GM04503 (cell line): ENCODE data around the gene ZNF302.
"Not testable (repeated sequence)": the region's sequence is repeated elsewhere in the genome, so short reads cannot be mapped to it uniquely, and the experiment has no call there.

Source experiments
- DNase-seq: peaks from one replicate; pipeline ENCODE4 v3.0.0-alpha.2; 2012; ENCODE audit warnings: low read depth

ZNF302 gene

GRCh38 chr19:34677386-34678084, at the start of gene ZNF302:
Gene ZNF302 (plus strand): TSS chr19:34677678. CDS start chr19:34678805, 1,127 bp downstream.
- DNase-seq = peak; percentile 83

GRCh38 chr19:34633802-34634201, 43.7 kb upstream of the ZNF302 start:
- no peak for DNase-seq

- peak; percentile 5 for DNase-seq
Measured at GRCh38 chr19:34639491-34640085, 37.9 kb upstream of the ZNF302 start.

DNA sequence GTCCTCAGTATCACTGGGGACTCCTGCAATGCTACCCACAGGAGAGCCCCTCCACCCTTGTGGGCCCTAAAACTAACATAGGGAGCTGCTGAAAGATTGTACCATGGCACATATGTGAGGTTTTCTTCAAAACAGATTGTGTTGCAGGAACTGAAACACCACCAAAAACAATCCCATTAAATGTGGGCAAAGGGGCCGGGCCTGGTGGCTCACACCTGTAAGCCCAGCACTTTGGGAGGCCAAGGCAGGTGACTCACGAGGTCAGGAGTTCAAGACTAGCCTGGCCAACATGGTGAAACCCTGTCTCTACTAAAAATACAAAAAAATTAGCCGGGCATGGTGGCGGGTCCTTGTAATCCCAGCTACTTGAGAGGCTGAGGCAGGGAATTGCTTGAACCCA, 35.2 kb upstream of the ZNF302 start:
- no peak for DNase-seq

DNA sequence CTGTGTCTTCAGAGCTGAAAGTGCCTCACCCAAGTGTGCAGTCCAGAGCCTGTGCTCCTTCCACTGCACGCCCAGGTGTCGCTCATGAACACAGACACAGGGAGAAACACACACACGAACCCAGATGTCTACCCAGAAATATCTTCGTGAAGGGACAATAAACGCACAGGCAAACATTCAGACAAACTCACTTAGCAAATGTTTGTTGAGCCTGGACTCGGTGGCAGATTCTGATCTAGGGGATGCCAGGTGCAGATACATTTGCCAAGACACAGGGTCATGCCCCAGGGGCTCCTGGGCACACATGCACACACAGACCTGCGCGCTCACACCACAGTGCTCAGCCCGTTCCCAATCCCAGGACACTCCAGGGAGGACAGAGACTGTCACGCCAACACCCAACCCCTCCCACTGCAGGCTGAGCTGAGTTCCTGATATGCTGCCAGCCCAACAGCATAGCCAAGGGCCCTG, 32.5 kb upstream of the ZNF302 start:
- no peak for DNase-seq

DNA sequence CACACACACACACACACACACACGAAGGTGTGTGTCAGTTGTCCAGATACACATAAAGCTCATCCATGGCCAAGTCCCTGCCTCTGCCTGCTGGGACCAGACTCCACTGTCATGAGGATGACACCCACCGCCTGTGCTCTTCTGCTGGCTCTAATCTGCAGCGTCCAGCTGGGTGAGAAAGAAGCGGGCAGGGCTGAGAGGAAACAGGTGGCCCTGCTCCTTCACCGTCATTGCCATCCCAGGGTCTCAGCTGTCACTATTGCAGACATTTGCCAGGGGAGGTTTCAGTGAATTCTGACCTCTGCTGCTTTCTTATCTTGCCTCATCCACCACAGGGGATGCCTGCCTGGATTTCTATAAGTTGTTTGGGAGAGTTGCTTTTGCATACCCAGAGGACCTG, 31.9 kb upstream of the ZNF302 start:
- DNase-seq = no peak

DNA sequence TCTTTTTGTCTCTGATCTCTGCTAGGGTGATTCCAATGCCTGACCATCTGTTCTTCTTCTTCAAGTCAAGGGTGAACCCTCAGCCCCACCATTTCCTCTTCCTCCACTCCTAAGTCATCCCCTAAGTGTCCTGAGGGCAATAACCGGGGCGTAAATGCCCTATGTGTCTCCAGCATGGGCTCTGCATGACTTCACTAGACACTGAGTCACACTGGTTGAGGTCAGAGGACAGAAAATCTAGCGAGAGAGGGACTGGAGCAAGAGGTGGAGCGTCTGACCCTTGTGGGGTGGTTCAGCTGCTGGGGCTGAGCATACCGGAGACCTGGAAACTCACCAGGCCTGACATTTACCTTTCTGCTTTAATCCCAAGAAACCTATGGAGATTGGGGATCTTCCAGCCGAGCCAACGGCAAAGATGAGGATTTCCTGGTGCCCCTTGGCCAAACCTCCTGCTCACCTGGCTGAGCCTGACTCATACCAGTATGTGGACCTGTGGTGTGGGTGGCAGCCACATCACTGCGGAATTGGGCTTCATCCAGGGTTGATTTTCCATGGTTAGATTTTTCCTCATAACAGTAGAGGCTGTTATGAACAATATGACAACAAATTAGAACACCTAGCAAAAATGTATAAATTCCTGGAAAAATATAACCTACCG, 27.5 kb upstream of the ZNF302 start:
- no peak for DNase-seq

- no peak for DNase-seq
Measured at GRCh38 chr19:34651747-34652146, 25.7 kb upstream of the ZNF302 start.

DNA sequence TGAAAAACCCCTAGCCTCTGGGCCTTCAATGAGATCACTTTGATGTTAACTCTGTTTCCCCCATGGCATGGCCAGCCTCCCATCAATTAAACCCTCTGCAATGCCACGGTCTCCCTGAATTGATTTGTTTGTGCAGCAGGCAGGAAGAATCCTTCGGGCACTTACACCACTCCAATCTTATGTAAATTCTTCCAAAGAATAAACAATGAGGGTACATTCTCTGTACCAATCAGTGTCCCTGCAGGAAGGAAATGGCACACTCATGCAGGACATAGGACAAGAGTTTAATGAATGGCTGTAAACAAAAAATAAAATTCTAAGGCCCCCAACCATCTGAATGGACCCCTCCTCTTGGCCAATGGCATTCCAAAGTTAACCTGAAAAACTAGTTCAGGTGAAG, 22.7 kb upstream of the ZNF302 start:
- DNase-seq = no peak

DNA sequence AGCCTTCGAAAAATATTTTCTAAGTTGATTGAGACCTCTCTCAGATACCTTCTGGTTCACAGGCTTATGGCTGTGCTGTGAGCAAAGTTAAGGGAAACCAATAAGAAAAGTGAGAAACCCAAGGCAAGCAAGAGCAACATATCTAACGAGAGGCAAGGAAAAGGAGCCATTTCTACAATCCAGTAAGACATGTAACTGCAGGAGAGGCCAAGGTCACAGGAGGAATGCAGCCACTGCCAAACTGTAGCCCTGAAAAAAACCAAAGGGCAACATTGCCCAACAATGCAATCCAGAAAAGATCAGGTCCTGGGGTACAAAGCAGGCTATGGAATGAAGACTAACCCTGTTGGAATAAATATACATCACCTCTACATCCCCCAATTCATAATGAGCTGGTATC, 21.8 kb upstream of the ZNF302 start:
- DNase-seq = no peak

DNA sequence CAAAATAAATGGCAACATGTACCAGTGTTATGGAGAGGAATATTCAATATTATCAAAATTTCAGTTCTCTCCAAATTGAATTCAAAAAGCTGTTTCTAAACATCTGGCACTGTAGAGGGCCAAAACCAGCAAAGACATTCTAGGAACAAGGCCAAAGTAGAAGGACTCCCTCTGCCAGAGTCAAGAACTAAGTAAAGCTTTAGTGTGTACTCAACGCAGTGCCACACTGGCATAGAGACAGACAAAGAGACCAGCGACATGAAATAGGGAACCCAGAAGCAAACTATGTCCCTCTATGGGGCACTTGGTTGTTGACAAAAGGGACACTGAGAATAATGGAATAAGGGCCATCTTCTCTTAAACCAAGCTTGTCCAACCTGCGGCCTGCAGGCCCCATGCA, 16.1 kb upstream of the ZNF302 start:
- no peak for DNase-seq

DNA sequence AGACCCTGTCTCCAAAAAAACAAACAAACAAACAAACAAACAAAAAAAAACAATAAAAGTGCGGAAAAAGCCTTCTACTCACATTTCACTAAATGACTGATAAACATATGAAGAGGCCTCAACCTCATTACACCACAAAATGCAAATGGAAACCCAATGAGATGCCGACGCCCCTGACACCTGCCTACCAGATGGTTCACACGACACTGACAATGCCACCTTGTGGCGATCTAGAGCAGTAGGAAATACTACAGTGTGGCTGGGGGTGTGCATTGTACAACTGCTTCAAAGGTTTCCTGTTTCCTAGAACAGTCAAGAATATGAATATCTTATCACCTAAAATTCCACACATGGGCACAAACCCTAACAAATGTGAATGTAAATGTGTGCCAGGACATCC, 14.6 kb upstream of the ZNF302 start:
- no peak for DNase-seq

- no peak for DNase-seq
Measured at GRCh38 chr19:34664168-34664567, 13.3 kb upstream of the ZNF302 start.

GRCh38 chr19:34664870-34665269, 12.6 kb upstream of the ZNF302 start:
- no peak for DNase-seq

DNA sequence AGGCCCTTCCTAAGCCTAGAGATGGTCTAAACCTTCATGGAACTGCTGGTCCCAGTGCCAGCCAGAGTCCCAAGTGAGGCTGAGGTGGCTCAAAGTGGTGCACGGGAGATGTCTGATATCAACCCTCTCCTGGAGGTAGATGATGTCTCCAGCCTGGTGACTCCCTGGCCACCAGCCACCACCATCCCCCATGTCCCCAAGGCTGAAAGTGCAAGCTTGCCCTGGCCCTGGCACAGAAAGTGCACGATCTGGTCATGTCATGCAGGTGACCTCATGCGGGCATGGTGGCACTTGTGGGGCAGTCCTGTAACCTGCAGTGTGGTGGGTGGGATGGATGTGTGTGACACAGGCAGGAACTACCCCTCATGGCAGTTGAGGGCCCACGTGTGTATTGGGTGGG, 12.2 kb upstream of the ZNF302 start:
- DNase-seq = not testable (repeated sequence)

- no peak for DNase-seq
Measured at GRCh38 chr19:34666200-34666957, 11.1 kb upstream of the ZNF302 start.

- DNase-seq = no peak
Measured at GRCh38 chr19:34666958-34667265, 10.6 kb upstream of the ZNF302 start.

- no peak for DNase-seq
Measured at GRCh38 chr19:34667349-34668076, 10.0 kb upstream of the ZNF302 start.

DNA sequence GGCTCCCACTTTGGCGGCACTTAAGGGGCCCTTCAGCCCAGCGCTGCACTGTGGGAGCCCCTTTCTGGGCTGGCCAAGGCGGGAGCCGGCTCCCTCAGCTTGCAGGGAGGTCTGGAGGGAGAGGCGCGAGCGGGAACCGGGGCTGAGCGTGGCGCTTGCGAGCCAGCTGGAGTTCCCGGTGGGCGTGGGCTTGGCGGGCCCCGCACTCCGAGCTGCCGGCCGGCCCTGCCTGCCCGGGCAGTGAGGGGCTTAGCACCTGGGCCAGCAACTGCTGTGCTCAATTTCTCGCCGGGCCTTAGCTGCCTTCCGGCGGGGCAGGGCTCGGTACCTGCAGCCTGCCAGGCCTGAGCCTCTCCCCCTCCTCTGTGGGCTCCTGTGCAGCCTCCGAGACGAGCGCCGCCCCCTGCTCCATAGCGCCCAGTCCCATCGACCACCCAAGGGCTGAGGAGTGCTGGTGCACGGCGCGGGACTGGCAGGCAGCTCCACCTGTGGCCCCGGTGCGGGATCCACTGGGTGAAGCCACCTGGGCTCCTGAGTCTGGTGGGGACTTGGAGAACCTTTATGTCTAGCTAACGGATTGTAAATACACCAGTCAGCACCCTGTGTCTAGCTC, 9.3 kb upstream of the ZNF302 start:
- DNase-seq = not testable (repeated sequence)

GRCh38 chr19:34668690-34669089, 8.8 kb upstream of the ZNF302 start:
- DNase-seq = not testable (repeated sequence)

DNA sequence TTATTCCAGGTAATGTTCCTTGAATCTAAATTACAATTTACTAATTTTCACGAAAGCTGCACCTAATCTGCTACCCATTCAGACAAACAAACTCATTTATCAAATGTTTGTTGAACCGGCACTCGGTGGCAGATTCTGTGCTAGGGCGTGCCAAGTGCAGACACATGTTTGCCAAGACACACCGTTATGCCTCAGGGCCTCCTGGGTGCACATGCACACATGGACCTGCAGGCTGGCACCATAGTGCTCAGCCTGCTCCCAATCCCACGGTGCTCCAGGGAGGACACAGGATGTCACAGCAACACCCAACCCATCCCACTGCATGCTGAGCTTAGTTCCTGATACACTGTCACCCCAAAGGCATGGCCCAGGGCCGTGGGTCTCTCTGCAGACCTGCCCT, 8.2 kb upstream of the ZNF302 start:
- DNase-seq = no peak

DNA sequence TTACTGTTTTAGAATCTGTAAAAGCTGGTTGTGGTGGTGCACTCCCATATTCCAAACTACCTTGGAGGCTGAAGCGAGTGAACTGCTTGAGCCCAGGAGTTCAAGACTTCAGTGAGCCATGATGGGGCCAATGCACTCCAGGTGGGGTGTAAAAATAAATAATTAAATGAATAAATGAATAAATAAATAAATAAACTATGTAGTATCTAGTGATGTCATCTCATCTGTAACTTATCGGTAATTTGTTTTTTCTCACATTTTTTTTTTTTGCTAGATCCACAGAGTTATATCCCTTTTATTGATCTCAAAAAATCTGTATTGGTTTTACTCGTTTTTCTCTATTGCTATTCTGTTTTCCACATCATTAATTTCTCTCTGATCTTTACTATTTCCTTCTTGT, 5.5 kb upstream of the ZNF302 start:
- DNase-seq = no peak
